GM21737 (cell line): ENCODE measurements around the gene DDX51.

Source experiments
- ATAC-seq: cut with Tn5 transposase; IDR thresholded peaks from one replicate; pipeline ENCODE4 v1.9.1; 2021; ENCODE audit warnings: mild to moderate bottlenecking, moderate library complexity; ENCODE audit not compliant: unreplicated experiment

Gene DDX51

DNA sequence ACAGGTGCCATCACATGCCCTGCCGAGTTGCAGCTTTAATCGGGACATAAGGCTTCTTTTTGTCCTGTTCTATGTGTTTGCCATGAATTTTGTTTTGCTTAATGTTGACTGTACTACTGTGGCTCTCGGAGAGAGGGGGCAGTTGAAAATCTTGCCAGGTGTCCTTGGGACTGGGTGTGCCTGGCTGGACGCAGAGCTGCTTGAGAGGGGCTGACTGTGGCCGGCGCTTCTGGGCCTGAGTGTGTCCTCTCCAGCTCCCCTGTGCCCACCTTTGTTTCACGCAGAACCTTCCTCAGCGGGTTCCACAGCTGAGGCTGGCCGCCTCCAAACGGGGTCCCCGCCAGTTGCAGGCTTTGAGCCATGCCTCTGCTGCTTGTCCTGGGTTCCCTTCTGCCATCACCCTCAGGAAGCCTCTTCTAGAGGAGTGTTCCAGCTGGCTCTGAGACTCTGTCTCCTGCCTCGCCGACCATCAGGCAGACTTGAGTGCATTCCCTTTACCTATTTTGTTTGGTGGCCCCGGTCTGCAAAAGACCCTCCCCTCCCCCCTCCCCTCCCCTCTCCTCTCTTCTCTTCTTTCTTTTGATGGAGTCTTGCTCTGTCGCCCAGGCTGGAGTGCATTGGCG is 49.7 kb downstream of the DDX51 start:
- no peak for ATAC-seq

DNA sequence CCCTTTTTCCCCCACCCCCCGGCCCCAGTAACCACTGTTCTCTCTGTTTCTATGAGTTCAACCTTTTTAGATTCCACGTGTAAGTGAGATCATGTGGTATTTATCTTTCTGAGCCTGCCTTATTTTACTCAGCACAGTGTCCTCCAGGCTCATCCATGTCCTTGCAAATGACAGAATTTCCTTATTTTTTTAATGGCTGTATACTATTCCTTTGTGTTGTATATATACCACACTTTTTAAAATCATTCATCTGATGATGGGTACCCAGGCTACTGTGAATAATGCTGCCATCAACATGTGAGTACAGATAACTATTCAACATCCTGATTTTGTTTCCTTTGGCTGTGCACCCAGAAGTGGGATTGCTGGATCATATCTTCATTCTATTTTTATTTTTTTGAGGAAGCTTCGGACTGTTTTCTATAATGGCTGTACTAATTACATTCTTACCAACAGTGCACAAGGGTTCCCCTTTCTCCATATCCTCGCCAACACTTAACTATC is 54.7 kb downstream of the DDX51 start:
- no peak for ATAC-seq
